ENCODE results near the gene SESN3. TPM values are rescaled to one million over a fixed set of nuclear protein-coding genes. Genes with fewer than 3 reads are reported as not detected.

The SESN3 gene
- total RNA-seq, 3 donors from 2014 or later (not counting 1 experiment from before 2014, with no cell fraction given): 5.5 to 10.2 (median 7.6) TPM

- H3K27ac Mint-ChIP-seq: no peak overlapping the region
- H3K4me3 Mint-ChIP-seq: no peak overlapping the region
- Histone ChIP-seq H3K27ac (ENCODE audit: low read length) (no peak overlapping the region), H3K4me1 (ENCODE audit: control insufficient read depth, insufficient read depth, low read length) (no peaks in the 10 kb centered on the region), H3K9me3 (ENCODE audit: control insufficient read depth, insufficient read depth, low read length) (no peaks in the 10 kb centered on the region), H3K4me3 (ENCODE audit: low read length) (no peak overlapping the region), H3K27me3 (ENCODE audit: control insufficient read depth, insufficient read depth, low read length) (no peaks in the 10 kb centered on the region), H3K36me3 (ENCODE audit: control insufficient read depth, insufficient read depth, low read length) (peaks cover 9% of the 10 kb centered on the region)
- intact Hi-C loops (cut with micrococcal nuclease): no loop called here
- no peaks in the 10 kb centered on the region for H3K36me3 Mint-ChIP-seq
- ATAC-seq: no peak
- no peaks in the 10 kb centered on the region for H3K27me3 Mint-ChIP-seq (ENCODE audit: low read depth in 2 of 2)
- no peak for TF ChIP-seq CTCF (IDR thresholded peaks at IDR 0.05)
- DNase-seq: no peak
- H3K4me1 Mint-ChIP-seq: no peaks in the 10 kb centered on the region
- H3K9me3 Mint-ChIP-seq: no peaks in the 10 kb centered on the region
These were observed 43.3 kb downstream of the SESN3 start for GRCh38 chr11:95187723-95188122.

- Histone ChIP-seq H3K4me1 (ENCODE audit: control insufficient read depth, insufficient read depth, low read length) (no peaks in the 10 kb centered on the region), H3K4me3 (ENCODE audit: low read length) (no peak overlapping the region), H3K36me3 (ENCODE audit: control insufficient read depth, insufficient read depth, low read length) (peaks cover 14% of the 10 kb centered on the region), H3K9me3 (ENCODE audit: control insufficient read depth, insufficient read depth, low read length) (no peaks in the 10 kb centered on the region), H3K27ac (ENCODE audit: low read length) (no peak overlapping the region), H3K27me3 (ENCODE audit: control insufficient read depth, insufficient read depth, low read length) (no peaks in the 10 kb centered on the region)
- H3K9me3 Mint-ChIP-seq: no peaks in the 10 kb centered on the region
- TF ChIP-seq CTCF (IDR thresholded peaks at IDR 0.05): no peak
- no peak for ATAC-seq
- H3K4me3 Mint-ChIP-seq: no peak overlapping the region
- intact Hi-C loops (cut with micrococcal nuclease): no loop called here
- H3K27ac Mint-ChIP-seq: no peak overlapping the region
- no peaks in the 10 kb centered on the region for H3K27me3 Mint-ChIP-seq (ENCODE audit: low read depth in 2 of 2)
- DNase-seq: no peak
- no peaks in the 10 kb centered on the region for H3K36me3 Mint-ChIP-seq
- WGBS (ENCODE audit: insufficient coverage): 89% methylated on average over 2 of the region's 2 CpGs
- H3K4me1 Mint-ChIP-seq: no peaks in the 10 kb centered on the region
These were observed 48.6 kb downstream of the SESN3 start for GRCh38 chr11:95182397-95182796.

DNA sequence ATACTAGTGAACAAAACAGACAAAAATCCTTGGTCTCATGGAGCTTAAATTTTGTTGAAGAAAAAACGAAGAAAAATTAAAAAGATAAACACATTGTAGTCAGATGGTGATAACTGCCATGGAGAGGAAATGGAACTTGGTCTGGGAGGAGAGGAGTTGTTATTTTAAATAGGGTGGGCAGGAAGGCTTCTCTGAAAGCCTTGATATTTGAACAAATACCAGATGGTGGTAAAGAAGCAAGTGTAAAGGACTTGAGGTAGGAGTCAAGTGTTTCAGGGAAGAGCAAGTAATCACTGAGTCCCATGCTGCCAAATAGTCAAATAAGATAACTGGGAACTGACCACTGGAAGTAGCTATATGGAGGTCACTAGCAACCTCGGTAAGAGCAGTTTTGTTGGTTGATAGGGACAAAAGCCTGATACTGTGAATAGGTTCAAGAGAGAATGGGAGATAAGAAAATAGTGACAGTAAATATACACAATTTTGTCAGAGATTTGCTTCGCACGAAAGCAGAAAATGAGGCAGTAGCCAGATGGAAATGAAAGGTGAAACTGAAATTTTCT, 55.1 kb downstream of the SESN3 start:
- no peaks in the 10 kb centered on the region for H3K9me3 ChIP-seq (ENCODE audit: control insufficient read depth, insufficient read depth, low read length)
- H3K4me3 ChIP-seq (ENCODE audit: low read length): no peak overlapping the region
- H3K4me1 Mint-ChIP-seq: no peaks in the 10 kb centered on the region
- no peaks in the 10 kb centered on the region for H3K27me3 ChIP-seq (ENCODE audit: control insufficient read depth, insufficient read depth, low read length)
- ATAC-seq (no peak), DNase-seq (no peak)
- WGBS (ENCODE audit: insufficient coverage): 89% methylated on average over 4 of the region's 4 CpGs
- intact Hi-C loops (cut with micrococcal nuclease): no loop called here
- H3K4me3 Mint-ChIP-seq: no peak overlapping the region
- H3K36me3 ChIP-seq (ENCODE audit: control insufficient read depth, insufficient read depth, low read length): peaks cover 19% of the 10 kb centered on the region
- no peaks in the 10 kb centered on the region for H3K36me3 Mint-ChIP-seq
- no peak overlapping the region for H3K27ac Mint-ChIP-seq
- no peaks in the 10 kb centered on the region for H3K9me3 Mint-ChIP-seq
- no peaks in the 10 kb centered on the region for H3K4me1 ChIP-seq (ENCODE audit: control insufficient read depth, insufficient read depth, low read length)
- no peak overlapping the region for H3K27ac ChIP-seq (ENCODE audit: low read length)
- TF ChIP-seq CTCF (IDR thresholded peaks at IDR 0.05): no peak
- no peaks in the 10 kb centered on the region for H3K27me3 Mint-ChIP-seq (ENCODE audit: low read depth in 2 of 2)

DNA sequence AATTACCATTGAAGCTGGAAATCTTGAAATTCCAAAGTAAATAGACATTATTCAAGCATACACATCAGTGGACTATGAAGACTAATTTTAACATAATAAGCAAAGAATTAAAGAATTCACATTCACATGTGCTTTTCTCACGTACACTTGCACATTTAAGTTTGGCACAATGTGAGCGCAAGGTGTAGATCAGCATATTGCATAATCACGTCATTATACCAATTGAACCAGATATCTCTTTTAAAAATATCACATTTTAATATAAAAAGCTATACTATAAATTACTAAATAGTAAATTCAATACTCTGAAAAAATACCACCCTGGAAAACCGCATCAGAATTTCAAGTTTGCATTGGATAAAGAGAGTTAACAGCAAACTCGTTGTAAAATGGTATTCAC, 60.7 kb downstream of the SESN3 start:
- peaks cover 2% of the 10 kb centered on the region for H3K36me3 ChIP-seq (ENCODE audit: control insufficient read depth, insufficient read depth, low read length)
- 98% methylated on average over 4 of the region's 5 CpGs for WGBS (ENCODE audit: insufficient coverage)
- no peak for ATAC-seq

More for the DNA sequence above, 60.7 kb downstream of the SESN3 start:
- Mint-ChIP-seq H3K9me3 (no peaks in the 10 kb centered on the region), H3K27me3 (ENCODE audit: low read depth in 2 of 2) (no peaks in the 10 kb centered on the region), H3K4me1 (no peaks in the 10 kb centered on the region), H3K27ac (no peak overlapping the region), H3K36me3 (no peaks in the 10 kb centered on the region), H3K4me3 (no peak overlapping the region)
- no peak overlapping the region for H3K27ac ChIP-seq (ENCODE audit: low read length)
- intact Hi-C loops (cut with micrococcal nuclease): no loop called here
- no peak for DNase-seq
- no peak for TF ChIP-seq CTCF (IDR thresholded peaks at IDR 0.05)
- H3K27me3 ChIP-seq (ENCODE audit: control insufficient read depth, insufficient read depth, low read length): no peaks in the 10 kb centered on the region
- no peaks in the 10 kb centered on the region for H3K4me1 ChIP-seq (ENCODE audit: control insufficient read depth, insufficient read depth, low read length)
- H3K4me3 ChIP-seq (ENCODE audit: low read length): no peak overlapping the region
- no peaks in the 10 kb centered on the region for H3K9me3 ChIP-seq (ENCODE audit: control insufficient read depth, insufficient read depth, low read length)
